Natural killer cell (primary cell): ENCODE measurements around the gene DDX11. TPM values are rescaled to one million over a fixed set of nuclear protein-coding genes. Genes with fewer than 3 reads are reported as not detected.
A peak's percentile ranks its signal among the peaks of the same experiment; 100 is the strongest.
"Not testable (repeated sequence)": the region's sequence is repeated elsewhere in the genome, so short reads cannot be mapped to it uniquely, and the experiment has no call there.

Experiments
- ATAC-seq, 3 donors: fragments of 150-1000 bp in 2 of 3; fragments of 200-7000 bp in 1 of 3; cut with Tn5 transposase; 1 replicate in 1 of 3; 2 replicates in 2 of 3; pipeline ENCODE4 v1.10.0; 2021; ENCODE audit warnings: mild to moderate bottlenecking in 2 of 3, moderate library complexity in 2 of 3
- DNase-seq, 2 donors: peaks; one replicate each; pipeline versions ENCODE4 v3.0.0 to v3.0.0-alpha.2; 2013 to 2021; ENCODE audit warnings: mixed read lengths in 1 of 2
- H3K27ac ChIP-seq: one replicate; pipeline ENCODE4 v1.5.1; 2013; ENCODE audit warnings: mild to moderate bottlenecking, low read length
- H3K27me3 ChIP-seq: one replicate; pipeline ENCODE4 v1.6.1; 2013; ENCODE audit warnings: low read length; ENCODE audit not compliant: control insufficient read depth, insufficient read depth
- H3K36me3 ChIP-seq: one replicate; pipeline ENCODE4 v1.6.1; 2013; ENCODE audit warnings: low read length; ENCODE audit not compliant: control insufficient read depth, insufficient read depth
- H3K4me1 ChIP-seq: one replicate; pipeline ENCODE4 v1.6.1; 2013; ENCODE audit warnings: low read length; ENCODE audit not compliant: control insufficient read depth, insufficient read depth
- H3K4me3 ChIP-seq: one replicate; pipeline ENCODE4 v1.5.1; 2013; ENCODE audit warnings: low read length
- H3K9me3 ChIP-seq: one replicate; pipeline ENCODE4 v1.6.1; 2013; ENCODE audit warnings: low read length; ENCODE audit not compliant: control insufficient read depth, insufficient read depth
- H3K27ac Mint-ChIP-seq, 2 donors: one replicate each; pipeline ENCODE4 v1.8.0; 2022; ENCODE audit warnings: mild to moderate bottlenecking in 2 of 2, mixed read lengths in 2 of 2, moderate library complexity in 1 of 2
- H3K27me3 Mint-ChIP-seq, 2 donors: one replicate each; pipeline ENCODE4 v1.8.0; 2022; ENCODE audit warnings: low read depth in 2 of 2, mixed read lengths in 2 of 2
- H3K36me3 Mint-ChIP-seq: one replicate; pipeline ENCODE4 v1.8.0; 2022; ENCODE audit warnings: mixed read lengths
- H3K4me1 Mint-ChIP-seq, 2 donors: one replicate each; pipeline ENCODE4 v1.8.0; 2022; ENCODE audit warnings: mixed read lengths in 2 of 2
- H3K4me3 Mint-ChIP-seq: one replicate; pipeline ENCODE4 v1.8.0; 2022; ENCODE audit warnings: mild to moderate bottlenecking, moderate library complexity, mixed read lengths
- H3K9me3 Mint-ChIP-seq, 2 donors: one replicate each; pipeline ENCODE4 v1.8.0; 2022; ENCODE audit warnings: mixed read lengths in 2 of 2
- CTCF ChIP-seq: fragments of 200-600 bp; IDR thresholded peaks from one replicate; pipeline ENCODE4 v1.8.0; 2022; ENCODE audit warnings: antibody characterized with exemption
- WGBS: methylation state at CpG from one replicate; pipeline ENCODE4 v1.1.7; 2013; ENCODE audit warnings: missing lambda C conversion rate; ENCODE audit not compliant: insufficient coverage; 5-methylcytosine and 5-hydroxymethylcytosine counted together
- intact Hi-C: fragments of 100-400 bp; cut with micrococcal nuclease; formaldehyde crosslinking; loops from one replicate; pipeline ENCODE4 v1.14.2; 2022
- total RNA-seq, 4 donors: library from RNA; stranded (reverse); fragments of 120-200 nt in 1 of 4; gene quantifications; one replicate each; pipeline versions ENCODE4 v1.2.3 to v1.2.4, GENCODE V29; 2013 to 2022

DDX11 gene
- total RNA-seq, 3 donors from 2014 or later (not counting 1 experiment from before 2014, with no cell fraction given): 25.6 to 78.5 (median 59.3) TPM

- no peaks in the 10 kb centered on the region for H3K36me3 ChIP-seq
- Mint-ChIP-seq H3K4me1 (no peaks in the 10 kb centered on the region), H3K9me3 (no peaks in the 10 kb centered on the region), H3K27me3 (no peaks in the 10 kb centered on the region), H3K36me3 (no peaks in the 10 kb centered on the region), H3K27ac (no peak overlapping the region), H3K4me3 (no peak overlapping the region)
- H3K27me3 ChIP-seq: no peaks in the 10 kb centered on the region
- intact Hi-C loops: no loop called here
- no peaks in the 10 kb centered on the region for H3K9me3 ChIP-seq
- WGBS: 96% methylated on average over 1 of the region's 2 CpGs
- no peak overlapping the region for H3K27ac ChIP-seq
- ATAC-seq (no peak), DNase-seq (no peak)
- TF ChIP-seq CTCF: no peak
- no peaks in the 10 kb centered on the region for H3K4me1 ChIP-seq
- H3K4me3 ChIP-seq: no peak overlapping the region
Observed at GRCh38 chr12:31037931-31038330, 35.7 kb upstream of the DDX11 start.

- Mint-ChIP-seq H3K36me3 (no peaks in the 10 kb centered on the region), H3K4me3 (no peak overlapping the region)
- ATAC-seq: no peak
Observed at GRCh38 chr12:31041033-31041564, 32.6 kb upstream of the DDX11 start.

GRCh38 chr12:31050143-31050542, 23.5 kb upstream of the DDX11 start:
- H3K36me3 ChIP-seq, H3K4me3 ChIP-seq, H3K4me1 ChIP-seq, H3K36me3 Mint-ChIP-seq, H3K27ac Mint-ChIP-seq, H3K4me3 Mint-ChIP-seq, H3K27me3 Mint-ChIP-seq, H3K9me3 Mint-ChIP-seq, H3K9me3 ChIP-seq, ATAC-seq, DNase-seq, H3K27me3 ChIP-seq, intact Hi-C loops, H3K27ac ChIP-seq: not testable (repeated sequence)
- 100% methylated on average over 1 of the region's 2 CpGs for WGBS
- H3K4me1 Mint-ChIP-seq: peaks cover 11% of the 10 kb centered on the region in 2 donors

More at GRCh38 chr12:31041033-31041564, 32.6 kb upstream of the DDX11 start:
- H3K4me3 ChIP-seq: no peak overlapping the region
- no peaks in the 10 kb centered on the region for H3K4me1 Mint-ChIP-seq
- H3K9me3 Mint-ChIP-seq: no peaks in the 10 kb centered on the region
- no peaks in the 10 kb centered on the region for H3K4me1 ChIP-seq
- H3K27ac ChIP-seq: no peak overlapping the region
- H3K27ac Mint-ChIP-seq: no peak overlapping the region
- WGBS: 97% methylated on average over 8 of the region's 8 CpGs
- intact Hi-C loops: no loop called here
- TF ChIP-seq CTCF: no peak
- H3K36me3 ChIP-seq: no peaks in the 10 kb centered on the region
- peaks cover 0 to 16% of the 10 kb centered on the region in 2 donors for H3K27me3 Mint-ChIP-seq
- no peaks in the 10 kb centered on the region for H3K27me3 ChIP-seq
- H3K9me3 ChIP-seq: no peaks in the 10 kb centered on the region
- DNase-seq: no peak

- H3K27ac ChIP-seq, H3K4me3 Mint-ChIP-seq, DNase-seq, intact Hi-C loops, ATAC-seq, H3K9me3 ChIP-seq, H3K27ac Mint-ChIP-seq, H3K36me3 Mint-ChIP-seq, H3K27me3 Mint-ChIP-seq, H3K4me3 ChIP-seq, H3K4me1 ChIP-seq, H3K27me3 ChIP-seq, H3K36me3 ChIP-seq, H3K9me3 Mint-ChIP-seq: not testable (repeated sequence)
- WGBS: 96% methylated on average over 4 of the region's 7 CpGs
- H3K4me1 Mint-ChIP-seq: peaks cover 11% of the 10 kb centered on the region in 2 donors
Observed at GRCh38 chr12:31050548-31050947, 23.1 kb upstream of the DDX11 start.

- H3K27ac ChIP-seq, H3K27me3 Mint-ChIP-seq, H3K36me3 ChIP-seq, H3K9me3 ChIP-seq, DNase-seq, H3K4me3 ChIP-seq, H3K36me3 Mint-ChIP-seq, intact Hi-C loops, H3K9me3 Mint-ChIP-seq, H3K27me3 ChIP-seq, H3K4me3 Mint-ChIP-seq, H3K4me1 ChIP-seq: not testable (repeated sequence)
- WGBS: 42% methylated on average over 4 of the region's 5 CpGs
- Mint-ChIP-seq H3K27ac (peak overlapping the region; percentile 59 to 75), H3K4me1 (peaks cover 11% of the 10 kb centered on the region in 2 donors)
- ATAC-seq: peak; percentile 69 to 87 (median 86)
Observed at GRCh38 chr12:31051692-31052091, 22.0 kb upstream of the DDX11 start.

GRCh38 chr12:31052121-31052520, 21.5 kb upstream of the DDX11 start:
- H3K9me3 ChIP-seq, H3K9me3 Mint-ChIP-seq, H3K4me3 Mint-ChIP-seq, H3K27ac ChIP-seq, DNase-seq, H3K36me3 Mint-ChIP-seq, H3K36me3 ChIP-seq, H3K27me3 Mint-ChIP-seq, H3K27me3 ChIP-seq, H3K4me1 ChIP-seq, ATAC-seq, intact Hi-C loops, H3K4me3 ChIP-seq: not testable (repeated sequence)
- peak overlapping the region; percentile 59 to 75 for H3K27ac Mint-ChIP-seq
- peaks cover 11% of the 10 kb centered on the region in 2 donors for H3K4me1 Mint-ChIP-seq
- WGBS: 100% methylated on average over 1 of the region's 1 CpG
